ENCODE data around the gene DSTYK. TPM values are rescaled to one million over a fixed set of nuclear protein-coding genes. Genes with fewer than 3 reads are reported as not detected.

DSTYK gene
- total RNA-seq, 1 donor from 2014 or later: 9.6 TPM

DNA sequence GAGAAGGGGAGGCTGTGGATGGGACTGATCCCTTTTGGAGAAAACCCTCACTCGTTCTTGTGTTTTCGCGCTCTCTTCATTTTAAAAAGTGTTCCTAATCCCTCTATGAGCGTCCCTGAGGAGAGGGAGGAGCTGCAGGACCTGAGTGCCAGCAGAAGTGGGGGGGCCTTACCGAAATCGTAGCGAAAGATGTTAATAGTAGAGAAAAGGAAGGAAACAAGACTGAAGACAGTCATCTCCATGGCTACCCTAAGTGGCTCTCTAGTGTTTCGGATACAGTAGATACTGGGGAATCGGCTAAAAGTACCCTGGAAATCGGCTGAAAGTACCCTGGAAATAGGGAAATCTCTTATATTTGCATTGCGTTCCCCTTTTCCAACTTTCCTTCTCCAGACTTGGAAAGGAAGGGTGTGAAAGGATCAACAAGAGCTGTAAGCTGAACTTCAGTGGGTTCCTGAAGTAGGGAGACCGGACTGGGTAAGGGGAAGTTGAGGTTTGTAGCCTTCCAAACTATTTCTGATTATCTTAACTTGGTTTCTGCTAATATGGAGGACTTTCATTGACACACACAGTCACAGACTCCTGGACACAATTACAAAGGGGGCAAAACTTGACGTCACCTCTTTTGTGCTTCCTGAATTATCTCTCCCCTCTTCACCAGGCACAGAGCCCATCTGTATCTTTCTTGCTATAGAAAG, 486 bp upstream of the DSTYK start:
- intact Hi-C loops (cut with micrococcal nuclease): loop anchor here (1.0 to 5.0 kb wide), 4 partner anchors 15 to 535 kb away; partner anchors contain the start of genes ELK4 and TMCC2
- DNase-seq: no peak

DNA sequence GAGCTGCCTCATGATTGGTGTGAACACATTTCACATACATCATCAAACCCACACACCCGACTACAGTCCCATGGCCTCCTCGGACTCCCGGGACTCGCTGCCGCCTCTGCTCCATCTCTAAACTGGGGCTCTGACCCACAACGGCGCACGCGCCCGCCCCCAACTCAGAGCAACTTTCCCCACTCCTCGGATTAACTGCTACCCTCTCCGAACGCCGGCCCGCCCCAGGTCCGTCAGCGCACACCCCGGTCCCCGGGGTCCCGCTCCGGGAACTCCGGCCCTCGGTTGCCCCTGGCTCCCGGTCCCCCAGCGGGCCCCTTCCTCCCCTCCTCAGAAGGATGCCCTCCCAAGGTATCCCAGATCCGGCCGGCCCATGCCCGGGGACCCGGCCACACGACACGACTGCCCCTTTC, 740 bp downstream of the DSTYK start:
- Mint-ChIP-seq H3K36me3 (ENCODE audit: low read depth) (peaks cover 5% of the 10 kb centered on the region), H3K27me3 (no peaks in the 10 kb centered on the region), H3K4me1 (peaks cover 35% of the 10 kb centered on the region), H3K27ac (peak overlapping the region; percentile 97), H3K4me3 (peak overlapping the region; percentile 95), H3K9me3 (no peaks in the 10 kb centered on the region)
- DNase-seq (no peak), ATAC-seq (ENCODE audit: low read depth) (no peak)
- CTCF ChIA-PET: interaction anchor here (2.0 kb wide), 1 partner anchor 18 kb away, joined by 7 read pairs; the partner anchor contains the start of gene TMCC2
- intact Hi-C loops (cut with micrococcal nuclease): loop anchor here (1.0 to 5.0 kb wide), 3 partner anchors 87 to 537 kb away; partner anchors contain the start of gene ELK4
- TF ChIP-seq, protein P1, sequence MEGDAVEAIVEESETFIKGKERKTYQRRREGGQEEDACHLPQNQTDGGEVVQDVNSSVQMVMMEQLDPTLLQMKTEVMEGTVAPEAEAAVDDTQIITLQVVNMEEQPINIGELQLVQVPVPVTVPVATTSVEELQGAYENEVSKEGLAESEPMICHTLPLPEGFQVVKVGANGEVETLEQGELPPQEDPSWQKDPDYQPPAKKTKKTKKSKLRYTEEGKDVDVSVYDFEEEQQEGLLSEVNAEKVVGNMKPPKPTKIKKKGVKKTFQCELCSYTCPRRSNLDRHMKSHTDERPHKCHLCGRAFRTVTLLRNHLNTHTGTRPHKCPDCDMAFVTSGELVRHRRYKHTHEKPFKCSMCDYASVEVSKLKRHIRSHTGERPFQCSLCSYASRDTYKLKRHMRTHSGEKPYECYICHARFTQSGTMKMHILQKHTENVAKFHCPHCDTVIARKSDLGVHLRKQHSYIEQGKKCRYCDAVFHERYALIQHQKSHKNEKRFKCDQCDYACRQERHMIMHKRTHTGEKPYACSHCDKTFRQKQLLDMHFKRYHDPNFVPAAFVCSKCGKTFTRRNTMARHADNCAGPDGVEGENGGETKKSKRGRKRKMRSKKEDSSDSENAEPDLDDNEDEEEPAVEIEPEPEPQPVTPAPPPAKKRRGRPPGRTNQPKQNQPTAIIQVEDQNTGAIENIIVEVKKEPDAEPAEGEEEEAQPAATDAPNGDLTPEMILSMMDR (IDR thresholded peaks at IDR 0.05): no peak
- POLR2A ChIA-PET: interaction anchor here (0.6 to 2.4 kb wide), 7 partner anchors 15 to 695 kb away, joined by 3 to 19 read pairs (median 3); partner anchors contain the start of genes MDM4 and TMCC2

More for the DNA sequence above, 486 bp upstream of the DSTYK start:
- H3K36me3 Mint-ChIP-seq (ENCODE audit: low read depth): peaks cover 5% of the 10 kb centered on the region
- TF ChIP-seq, protein P1 (IDR thresholded peaks at IDR 0.05): no peak
- H3K27me3 Mint-ChIP-seq: no peaks in the 10 kb centered on the region
- peak overlapping the region; percentile 95 for H3K4me3 Mint-ChIP-seq
- ChIA-PET CTCF (interaction anchor here (2.0 kb wide), 1 partner anchor 16 kb away, joined by 7 read pairs; the partner anchor contains the start of gene TMCC2), POLR2A (interaction anchor here (1.8 to 2.4 kb wide), 2 partner anchors 16 to 17 kb away, joined by 9 to 19 read pairs; partner anchors contain the start of gene TMCC2)
- ATAC-seq (ENCODE audit: low read depth): peak; percentile 61
- H3K4me1 Mint-ChIP-seq: peaks cover 35% of the 10 kb centered on the region
- no peaks in the 10 kb centered on the region for H3K9me3 Mint-ChIP-seq
- peak overlapping the region; percentile 97 for H3K27ac Mint-ChIP-seq

DNA sequence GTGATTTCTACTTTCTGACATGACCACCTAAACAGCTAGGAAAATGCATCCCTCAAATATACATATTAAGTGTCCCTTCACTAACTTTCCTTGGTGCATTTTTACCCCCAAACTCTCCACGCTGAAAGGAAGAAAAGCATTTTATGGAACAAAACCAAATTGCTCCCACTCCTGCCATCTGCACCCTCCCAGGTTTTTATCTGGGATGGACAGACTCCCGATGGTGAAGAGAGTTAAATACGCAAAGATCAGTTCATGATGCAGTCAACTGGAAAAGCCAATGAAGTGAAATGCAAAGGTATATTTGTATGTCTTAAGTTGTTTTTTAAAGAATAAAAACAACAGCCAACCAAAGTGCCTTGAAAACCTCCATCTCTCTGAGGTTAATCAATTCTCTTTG, 2.7 kb downstream of the DSTYK start:
- Mint-ChIP-seq H3K9me3 (no peaks in the 10 kb centered on the region), H3K27me3 (no peaks in the 10 kb centered on the region), H3K36me3 (ENCODE audit: low read depth) (peaks cover 5% of the 10 kb centered on the region), H3K4me3 (peak overlapping the region; percentile 24), H3K4me1 (peaks cover 25% of the 10 kb centered on the region), H3K27ac (peak overlapping the region; percentile 12)
- ATAC-seq (ENCODE audit: low read depth) (no peak), DNase-seq (no peak)
- POLR2A ChIA-PET: no interaction called here
- CTCF ChIA-PET: no interaction called here
- intact Hi-C loops (cut with micrococcal nuclease): no loop called here
- TF ChIP-seq, protein P1 (IDR thresholded peaks at IDR 0.05): no peak

DNA sequence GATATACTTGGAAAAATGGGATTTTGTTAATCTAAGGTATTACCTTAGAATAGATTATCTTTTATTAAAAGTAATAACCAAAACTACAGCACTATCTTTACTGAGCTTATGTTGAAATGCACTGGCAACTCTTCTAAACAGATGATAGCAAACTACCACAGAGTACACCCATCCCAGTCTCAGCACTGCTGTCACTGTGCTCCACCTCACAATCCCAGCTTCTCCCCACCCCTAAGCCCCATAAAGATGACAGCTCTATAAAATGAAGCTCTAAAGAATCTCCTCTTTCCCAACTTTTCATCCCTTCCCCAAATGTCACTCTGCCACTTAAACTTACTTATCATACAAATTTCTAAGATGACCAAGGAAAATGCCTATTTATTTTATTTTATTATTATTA, 6.4 kb downstream of the DSTYK start:
- H3K9me3 Mint-ChIP-seq: no peaks in the 10 kb centered on the region
- ChIA-PET CTCF (interaction anchor here (1.0 to 1.3 kb wide), 3 partner anchors 10 to 51 kb away, joined by 3 read pairs; partner anchors contain the start of gene TMCC2), POLR2A (no interaction called here)
- DNase-seq: no peak
- intact Hi-C loops (cut with micrococcal nuclease): no loop called here
- no peak for ATAC-seq (ENCODE audit: low read depth)
- TF ChIP-seq, protein P1 (IDR thresholded peaks at IDR 0.05): no peak
- no peak overlapping the region for H3K4me3 Mint-ChIP-seq
- H3K36me3 Mint-ChIP-seq (ENCODE audit: low read depth): no peaks in the 10 kb centered on the region
- no peaks in the 10 kb centered on the region for H3K27me3 Mint-ChIP-seq
- H3K4me1 Mint-ChIP-seq: peaks cover 8% of the 10 kb centered on the region
- no peak overlapping the region for H3K27ac Mint-ChIP-seq

DNA sequence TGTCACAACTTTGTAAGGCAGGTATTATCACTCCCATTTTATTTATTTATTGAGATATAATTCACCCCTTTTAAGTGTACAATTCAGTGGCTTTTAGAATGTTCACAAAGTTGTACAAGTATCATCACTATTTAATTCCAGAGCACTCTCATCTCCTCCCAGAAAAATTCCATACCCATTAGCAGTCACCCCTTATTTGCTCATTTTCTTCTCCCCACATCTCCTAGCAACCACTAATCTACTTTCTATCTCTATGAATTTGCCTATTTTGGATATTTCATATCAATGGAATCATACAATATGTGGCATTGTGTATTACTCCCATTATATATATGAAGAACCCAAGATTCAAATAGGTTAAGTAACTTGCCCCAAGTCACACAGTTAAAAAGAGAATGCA, 7.0 kb downstream of the DSTYK start:
- peaks cover 12% of the 10 kb centered on the region for H3K4me1 Mint-ChIP-seq
- no peak overlapping the region for H3K27ac Mint-ChIP-seq
- ChIA-PET POLR2A (no interaction called here), CTCF (interaction anchor here (1.1 to 1.3 kb wide), 2 partner anchors 10 to 52 kb away, joined by 3 read pairs; no protein-coding TSS in a partner anchor)
- H3K27me3 Mint-ChIP-seq: no peaks in the 10 kb centered on the region
- no peak for ATAC-seq (ENCODE audit: low read depth)
- no peak overlapping the region for H3K4me3 Mint-ChIP-seq
- DNase-seq: no peak
- no peaks in the 10 kb centered on the region for H3K9me3 Mint-ChIP-seq
- intact Hi-C loops (cut with micrococcal nuclease): no loop called here
- TF ChIP-seq, protein P1 (IDR thresholded peaks at IDR 0.05): no peak
- no peaks in the 10 kb centered on the region for H3K36me3 Mint-ChIP-seq (ENCODE audit: low read depth)
